ENCODE data around the gene TMEM179. TPM values are rescaled to one million over a fixed set of nuclear protein-coding genes. Genes with fewer than 3 reads are reported as not detected.

The TMEM179 gene
- total RNA-seq, 1 experiment from 2014 or later = 11.4 TPM

DNA sequence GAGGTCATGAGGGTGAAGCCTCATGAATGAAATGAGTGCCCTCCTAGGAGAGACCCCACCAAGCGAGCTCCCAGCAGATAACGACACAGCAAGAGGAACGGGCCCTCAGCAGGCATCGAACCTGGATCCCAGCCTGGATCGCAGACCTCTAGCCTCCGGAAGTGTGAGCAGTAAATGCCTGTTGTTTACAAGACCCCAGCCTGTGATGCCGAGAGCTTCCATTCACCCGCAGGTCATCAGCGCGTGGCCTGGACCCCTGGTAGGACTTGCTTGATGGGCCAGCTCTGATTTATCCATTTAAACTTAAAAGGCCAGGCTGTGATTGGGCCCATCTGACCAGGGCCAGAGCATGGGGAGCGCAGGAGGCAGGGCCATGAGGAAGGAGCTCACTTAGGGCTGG, 7.0 kb downstream of the TMEM179 start:
- Histone ChIP-seq H4K91ac (ENCODE audit: insufficient read length, low read depth, low read length) (no peak overlapping the region), H3K14ac (ENCODE audit: insufficient read depth, low read length) (no peak overlapping the region; the same call in 1 of the 2 replicates), H3K23ac (ENCODE audit: insufficient read length, low read depth, low read length) (no peak overlapping the region), H2BK5ac (ENCODE audit: insufficient read length, low read length) (no peak overlapping the region), H3K18ac (ENCODE audit: insufficient read length, low read depth, low read length) (no peak overlapping the region), H2AFZ (ENCODE audit: low read length) (no peak overlapping the region), H2BK120ac (ENCODE audit: low read depth, low read length, poor library complexity, severe bottlenecking) (no peak overlapping the region), H3K4me2 (ENCODE audit: insufficient read depth, insufficient read length, low read length) (no peak overlapping the region), H4K8ac (replicated peaks; ENCODE audit: insufficient read length, low read depth, low read length) (no peak overlapping the region), H3K4me1 (ENCODE audit: insufficient read depth, low read length) (no peaks in the 10 kb centered on the region), H2BK15ac (ENCODE audit: low read depth, low read length) (no peak overlapping the region), H2AK5ac (ENCODE audit: insufficient read length, low read length) (no peak overlapping the region), H3K27me3 (ENCODE audit: insufficient read depth, low read length) (no peaks in the 10 kb centered on the region), H4K5ac (ENCODE audit: insufficient read length, low read depth, low read length) (no peak overlapping the region), H3K9ac (ENCODE audit: extremely low read depth, insufficient read length, low read length) (no peak overlapping the region), H3K27ac (ENCODE audit: insufficient read length, low read depth, low read length) (no peak overlapping the region), H2BK12ac (ENCODE audit: insufficient read length, low read depth, low read length) (no peak overlapping the region), H3K79me2 (ENCODE audit: insufficient read depth, low read length) (no peaks in the 10 kb centered on the region), H2BK20ac (ENCODE audit: low read depth, low read length, poor library complexity, severe bottlenecking) (no peak overlapping the region), H3K9me3 (ENCODE audit: control insufficient read depth, low read depth, low read length) (no peaks in the 10 kb centered on the region), H3K56ac (ENCODE audit: insufficient read length, low read depth, low read length) (no peak overlapping the region), H3K23me2 (ENCODE audit: insufficient read length, low read depth, low read length, poor library complexity, severe bottlenecking) (no peaks in the 10 kb centered on the region), H3K79me1 (ENCODE audit: insufficient read depth, low read depth, low read length, poor library complexity, severe bottlenecking) (no peaks in the 10 kb centered on the region), H3T11ph (ENCODE audit: low read length) (no peak overlapping the region), H4K20me1 (ENCODE audit: control insufficient read depth, insufficient read depth, insufficient read length) (no peaks in the 10 kb centered on the region), H3K4ac (ENCODE audit: low read depth, low read length) (no peak overlapping the region)
- Mint-ChIP-seq H3K4me3 (no peak overlapping the region), H3K27me3 (ENCODE audit: low read depth) (peaks cover 12% of the 10 kb centered on the region), H3K9me3 (no peaks in the 10 kb centered on the region), H3K27ac (no peak overlapping the region), H3K4me1 (peaks cover 0 to 3% of the 10 kb centered on the region in 2 experiments; a peak in 1 of 4 replicates), H3K36me3 (ENCODE audit: insufficient read depth in 1 of 3, low read depth in 3 of 3) (no peaks in the 10 kb centered on the region)
- no CpG with 5 or more reads among the region's 11 CpGs for WGBS (ENCODE audit: extremely low coverage, insufficient read length, low lambda C conversion rate)
- no peak for DNase-seq
- no peak for TF ChIP-seq CTCF (conservative IDR thresholded peaks at IDR 0.05)

Data from H9 (cell line).